K562 (cell line): ENCODE results near the gene SLC6A6. TPM values are rescaled to one million over a fixed set of nuclear protein-coding genes. Genes with fewer than 3 reads are reported as not detected.

Experiments
- ATF4 ChIP-seq: fragments of 450-650 bp; formaldehyde crosslinking; IDR thresholded peaks from 2 replicates; pipeline ENCODE4 v1.4.0; 2022; ENCODE audit warnings: mild to moderate bottlenecking, moderate library complexity
- ATF7 ChIP-seq: fragments of 450-650 bp; IDR thresholded peaks from 2 replicates; pipeline ENCODE4 v1.7.1; 2014; ENCODE audit warnings: mild to moderate bottlenecking, moderate library complexity
- DLX4 ChIP-seq: fragments of 250-450 bp; sonication (Bioruptor Pico); IDR thresholded peaks from 2 replicates; pipeline ENCODE4 v1.6.1; 2021; ENCODE audit warnings: mild to moderate bottlenecking
- DPF2 ChIP-seq: fragments of 450-650 bp; IDR thresholded peaks from 2 replicates; pipeline ENCODE4 v1.6.1; 2016
- HNRNPK ChIP-seq: fragments of 200-400 bp; formaldehyde crosslinking; IDR thresholded peaks from one replicate; pipeline ENCODE4 v1.6.1; 2018; ENCODE audit warnings: mild to moderate bottlenecking, low read depth, low read length; ENCODE audit not compliant: poor library complexity, severe bottlenecking
- KLF1 ChIP-seq: fragments of 450-650 bp; IDR thresholded peaks from 2 replicates; pipeline ENCODE4 v1.6.1; 2016; ENCODE audit warnings: missing genetic modification characterization, missing compliant biosample characterization
- LCOR ChIP-seq: sonication (generic); formaldehyde crosslinking; IDR thresholded peaks from 2 replicates; pipeline ENCODE4 v1.8.0; 2022; ENCODE audit warnings: mild to moderate bottlenecking, missing genetic modification reagents
- MAFF ChIP-seq: IDR thresholded peaks from 2 replicates; pipeline ENCODE4 v1.6.1; 2012; ENCODE audit warnings: low read length, improper control_type of control experiment
- MTA1 ChIP-seq: fragments of 450-650 bp; IDR thresholded peaks from 2 replicates; pipeline ENCODE4 v1.6.1; 2017; ENCODE audit warnings: borderline replicate concordance
- NFXL1 ChIP-seq: fragments of 450-650 bp; formaldehyde crosslinking; IDR thresholded peaks from 2 replicates; pipeline ENCODE4 v1.4.0; 2021; ENCODE audit warnings: mild to moderate bottlenecking
- PKNOX1 ChIP-seq: fragments of 450-650 bp; IDR thresholded peaks from 2 replicates; pipeline ENCODE4 v1.6.1; 2016
- PREB ChIP-seq: sonication (generic); formaldehyde crosslinking; IDR thresholded peaks from 2 replicates; pipeline ENCODE4 v1.8.1; 2023; ENCODE audit warnings: mild to moderate bottlenecking, missing genetic modification reagents
- SMARCA5 ChIP-seq: fragments of 450-650 bp; IDR thresholded peaks from 2 replicates; pipeline ENCODE4 v1.6.1; 2016
- SPI1 ChIP-seq: IDR thresholded peaks from 2 replicates; pipeline ENCODE4 v1.6.1; 2011; ENCODE audit warnings: low read depth, low read length, control low read depth, borderline replicate concordance
- SUPT5H ChIP-seq: fragments of 450-650 bp; IDR thresholded peaks from 2 replicates; pipeline ENCODE4 v1.6.1; 2016
- TBL1XR1 ChIP-seq, 2 experiments: IDR thresholded peaks; 2 replicates each; pipeline ENCODE4 v1.6.1; 2012; ENCODE audit warnings: improper control_type of control experiment in 2 of 2, low read length in 2 of 2, mild to moderate bottlenecking in 1 of 2
- TBP ChIP-seq: optimal IDR thresholded peaks from 2 replicates; pipeline ENCODE3; 2011; ENCODE audit warnings: low read depth, low read length, improper control_type of control experiment
- TEAD4 ChIP-seq, 2 experiments: sonication (generic) in 1 of 2; formaldehyde crosslinking in 1 of 2; IDR thresholded peaks; 2 replicates each; pipeline versions ENCODE4 v1.6.1 to v1.8.0; 2012 to 2022; ENCODE audit warnings: borderline replicate concordance in 1 of 2, inconsistent platforms in 1 of 2, low read length in 1 of 2, mild to moderate bottlenecking in 1 of 2, missing genetic modification reagents in 1 of 2
- ZFP36 ChIP-seq: fragments of 150-350 bp; IDR thresholded peaks from 2 replicates; pipeline ENCODE4 v1.6.1; 2018; ENCODE audit warnings: low read length, low read depth; ENCODE audit not compliant: partially characterized antibody
- ZNF239 ChIP-seq: fragments of 250-450 bp; sonication (Bioruptor Pico); IDR thresholded peaks from 2 replicates; pipeline ENCODE4 v1.4.0; 2020; ENCODE audit warnings: mild to moderate bottlenecking
- ZNF24 ChIP-seq: fragments of 450-650 bp; IDR thresholded peaks from 2 replicates; pipeline ENCODE4 v1.6.1; 2016
- ZNF584 ChIP-seq: fragments of 200-800 bp; sonication (Bioruptor generic); IDR thresholded peaks from 2 replicates; pipeline ENCODE4 v1.6.1; 2016; ENCODE audit warnings: low read depth, mild to moderate bottlenecking, missing genetic modification characterization, missing compliant biosample characterization
- polyA plus RNA-seq, 8 experiments: library from polyadenylated mRNA; depleted of rRNA in 4 of 8; stranded (reverse) in 5 of 8; unstranded in 3 of 8; fragments of >200 nt; fragmentation: Nextera tagmentation in 2 of 8; fragmentation: Illumina TruSeq in 1 of 8; extraction: Ambion mirVana in 2 of 8; extraction: Trizol in 1 of 8; gene quantifications; 2 replicates each; pipeline versions ENCODE4 v1.2.1 to v1.2.3, GENCODE V29; 2011 to 2014; ENCODE audit warnings: inconsistent platforms in 1 of 8, missing spikeins in 1 of 8
- total RNA-seq, 7 experiments: library from RNA; depleted of rRNA in 6 of 7; stranded (reverse); fragments of >200 nt in 6 of 7; fragmentation: Illumina TruSeq in 2 of 7; extraction: Trizol in 2 of 7; gene quantifications; 2 replicates each; pipeline versions ENCODE4 v1.2.1 to v1.2.3, GENCODE V29; 2011 to 2021; ENCODE audit warnings: low replicate concordance in 1 of 7

SLC6A6 gene
- total and polyA plus RNA-seq, 9 of the 15 experiments (the other 6 are each of a cell fraction or from before 2014, with no cell fraction given), result 12.3 to 203 (median 93.2) TPM

GRCh38 chr3:14371573-14372474, 30.6 kb upstream of the SLC6A6 start (continued):
- TF ChIP-seq HNRNPK, result no peak
- TF ChIP-seq DLX4, result no peak
- TF ChIP-seq MTA1, result peak; percentile 36; the same call in 1 of the 2 replicates
- peak; percentile 89 for TF ChIP-seq KLF1 (tag)
- TF ChIP-seq ATF4 (CRISPR knock-in tag), result peak; percentile 5; the same call in 1 of the 2 replicates
- peak; percentile 69; the same call in 1 of the 2 replicates for TF ChIP-seq SMARCA5
- TF ChIP-seq ZNF239 (CRISPR knock-in tag), result peak; percentile 61; the same call in 1 of the 2 replicates
- TF ChIP-seq LCOR (CRISPR knock-in tag), result 0 out of 2 replicates have a peak, but pooled peaks have one; percentile 36
- TF ChIP-seq PKNOX1, result peak; percentile 86
- 0 out of 2 replicates have a peak, but pooled peaks have one; percentile 50 for TF ChIP-seq PREB (CRISPR knock-in tag)
- no peak for TF ChIP-seq TBP
- peak; percentile 91 for TF ChIP-seq ATF7
- TF ChIP-seq MAFF, result no peak
- no peak for TF ChIP-seq ZNF584 (CRISPR knock-in tag)
- TF ChIP-seq NFXL1 (CRISPR knock-in tag), result no peak
- no peak for TF ChIP-seq SPI1
- TF ChIP-seq ZNF24, result 0 out of 2 replicates have a peak, but pooled peaks have one; percentile 20
- TF ChIP-seq TEAD4 (IDR thresholded peaks at IDR 0.05; ENCODE audit: low read length), result peak; percentile 35; the same call in 1 of the 2 replicates
- no peak for TF ChIP-seq TEAD4 (CRISPR knock-in tag; IDR thresholded peaks at IDR 0.05; ENCODE audit: borderline replicate concordance)
- 0 out of 4 replicates have a peak, but pooled peaks of 1 of the 2 experiments have one; percentile 34 for TF ChIP-seq TBL1XR1 (IDR thresholded peaks at IDR 0.05; ENCODE audit: low read length in 2 of 2)
- TF ChIP-seq ZFP36, result peak; percentile 3
- TF ChIP-seq SUPT5H, result no peak
- peak; percentile 84 for TF ChIP-seq DPF2
